Endothelial cell of umbilical vein (primary cell): Measurements from ENCODE around the gene C1R. TPM values are rescaled to one million over a fixed set of nuclear protein-coding genes. Genes with fewer than 3 reads are reported as not detected.
A peak's percentile ranks its signal among the peaks of the same experiment; 100 is the strongest.

Experiments
- BruUV-seq: library from RNA; stranded (reverse); fragments of 400-500 nt; replicated peaks from 2 replicates; lab custom pipeline; 2021; lab: Mats Ljungman, UMichigan
- CTCF ChIA-PET: fragments of 300-600, 350-600 bp; sonication (Branson Sonifier 250); formaldehyde crosslinking; loops from one replicate; lab custom pipeline; 2021; ENCODE audit warnings: antibody characterized with exemption, inconsistent platforms; lab: Charles Lee
- POLR2A ChIA-PET: fragments of 300-600, 350-600 bp; sonication (Branson Sonifier 250); formaldehyde crosslinking; loops from one replicate; lab custom pipeline; 2021; ENCODE audit warnings: antibody characterized with exemption, inconsistent platforms; lab: Charles Lee
- DNase-seq: peaks from one replicate; pipeline ENCODE4 v3.0.0-alpha.2; 2011; ENCODE audit warnings: low read depth, low spot score
- FAIRE-seq: peaks from 2 replicates; lab custom pipeline; 2011; peaks lifted over from hg19 to GRCh38; lab: Jason Lieb, UNC
- H2AFZ ChIP-seq: 2 replicates; pipeline ENCODE4 v1.6.0; 2012; ENCODE audit warnings: low read depth, low read length, control low read depth, inconsistent platforms
- H3K27ac ChIP-seq: 2 replicates; pipeline ENCODE4 v1.5.1; 2011; ENCODE audit warnings: low read depth, mild to moderate bottlenecking, control low read depth, low read length, moderate library complexity; ENCODE audit not compliant: insufficient read depth
- H3K27me3 ChIP-seq, 2 experiments: 2 replicates each; pipeline versions ENCODE4 v1.6.0 to v1.6.1; 2011; ENCODE audit warnings: low read length in 2 of 2, mixed read lengths in 1 of 2; ENCODE audit not compliant: control insufficient read depth in 2 of 2, insufficient read depth in 2 of 2
- H3K36me3 ChIP-seq, 2 experiments: 2 replicates in 1 of 2; 3 replicates in 1 of 2; pipeline ENCODE4 v1.5.1; 2011; ENCODE audit warnings: low read length in 2 of 2, mild to moderate bottlenecking in 1 of 2, moderate library complexity in 1 of 2; ENCODE audit not compliant: control insufficient read depth in 2 of 2, insufficient read depth in 2 of 2; ENCODE audit errors: extremely low read depth in 1 of 2
- H3K4me1 ChIP-seq: 3 replicates; pipeline ENCODE4 v1.5.1; 2011; ENCODE audit warnings: mild to moderate bottlenecking, low read length; ENCODE audit not compliant: control insufficient read depth, insufficient read depth; ENCODE audit errors: extremely low read depth
- H3K4me2 ChIP-seq: 2 replicates; pipeline ENCODE4 v1.6.1; 2011; ENCODE audit warnings: low read length, control low read depth, mixed read lengths; ENCODE audit not compliant: insufficient read depth
- H3K4me3 ChIP-seq, 3 experiments: fragments of 200-600 bp in 1 of 3; sonication (generic), shearing (Covaris generic) in 1 of 3; replicated peaks in 1 of 3; 2 replicates each; pipeline ENCODE4 v1.5.1; 2011 to 2016; ENCODE audit warnings: control low read depth in 3 of 3, low read length in 3 of 3, mild to moderate bottlenecking in 2 of 3, inconsistent platforms in 1 of 3, low read depth in 1 of 3, moderate library complexity in 1 of 3; ENCODE audit not compliant: insufficient read depth in 1 of 3
- H3K79me2 ChIP-seq: 2 replicates; pipeline ENCODE4 v1.6.0; 2012; ENCODE audit warnings: low read length, inconsistent platforms; ENCODE audit not compliant: control insufficient read depth, insufficient read depth
- H3K9ac ChIP-seq: replicated peaks from 2 replicates; pipeline ENCODE3; 2011; ENCODE audit warnings: low read length, control low read depth; ENCODE audit not compliant: insufficient read depth; ENCODE audit errors: extremely low read depth
- H3K9me1 ChIP-seq: replicated peaks from 3 replicates; pipeline ENCODE4 v1.6.0; 2011; ENCODE audit warnings: mild to moderate bottlenecking, low read length; ENCODE audit not compliant: control insufficient read depth, insufficient read depth; ENCODE audit errors: extremely low read depth
- H3K9me3 ChIP-seq: replicated peaks from 2 replicates; pipeline ENCODE4 v1.5.1; 2012; ENCODE audit warnings: low read length, inconsistent platforms; ENCODE audit not compliant: control insufficient read depth, insufficient read depth
- H4K20me1 ChIP-seq: replicated peaks from 2 replicates; pipeline ENCODE3; 2011; ENCODE audit warnings: mild to moderate bottlenecking, low read length; ENCODE audit not compliant: control insufficient read depth, insufficient read depth; ENCODE audit errors: extremely low read depth
- JUN ChIP-seq: IDR thresholded peaks from 2 replicates; pipeline ENCODE4 v1.6.1; 2011; ENCODE audit warnings: borderline replicate concordance, low read depth; ENCODE audit not compliant: insufficient read length, insufficient read depth
- MYC ChIP-seq: IDR thresholded peaks from one replicate; pipeline ENCODE4 v1.6.1; 2011; ENCODE audit warnings: mild to moderate bottlenecking, low read depth, low read length
- POLR2A ChIP-seq: IDR thresholded peaks from 2 replicates; pipeline ENCODE4 v1.6.1; 2012; ENCODE audit warnings: low read depth, mild to moderate bottlenecking, control low read depth, low read length
- POLR2AphosphoS5 ChIP-seq: IDR thresholded peaks from 2 replicates; pipeline ENCODE4 v1.6.1; 2012; ENCODE audit warnings: low read depth, mild to moderate bottlenecking, control low read depth, low read length, moderate library complexity; ENCODE audit not compliant: insufficient read depth
- dilution Hi-C: fragments of 300-500 bp; cut with MboI; formaldehyde crosslinking; loops from one replicate; pipeline ENCODE4 v1.15.0; 2019; ENCODE audit warnings: low sequenced_read_pairs; ENCODE audit not compliant: extremely low pct_ligation_motif_present
- intact Hi-C: fragments of 100-400 bp; cut with micrococcal nuclease; formaldehyde crosslinking; loops from one replicate; pipeline ENCODE4 v1.10.0; 2022
- polyA plus RNA-seq, 4 experiments: library from polyadenylated mRNA; depleted of rRNA in 3 of 4; stranded (reverse) in 3 of 4; unstranded in 1 of 4; fragments of >200 nt; gene quantifications; 2 replicates each; pipeline versions ENCODE4 v1.2.1 to v1.2.3, GENCODE V29; 2011 to 2012; ENCODE audit warnings: missing spikeins in 1 of 4
- total RNA-seq: library from RNA; stranded (reverse); gene quantifications from 2 replicates; pipeline ENCODE4 v1.2.3, GENCODE V29; 2021
- TF ChIP-seq, protein P1 (sequence below), 2 donors: IDR thresholded peaks; 1 replicate in 1 of 2; 2 replicates in 1 of 2; pipeline ENCODE4 v1.5.1; 2011; ENCODE audit warnings: low read length in 2 of 2, mild to moderate bottlenecking in 2 of 2, moderate library complexity in 2 of 2, control low read depth in 1 of 2, inconsistent platforms in 1 of 2, low read depth in 1 of 2; ENCODE audit not compliant: insufficient read depth in 1 of 2; ENCODE audit errors: extremely low read depth in 1 of 2

Gene C1R
- total and polyA plus RNA-seq, 2 donors (not counting 3 experiments of a cell fraction or from before 2014, with no cell fraction given): 3.6 to 5.8 TPM

DNA sequence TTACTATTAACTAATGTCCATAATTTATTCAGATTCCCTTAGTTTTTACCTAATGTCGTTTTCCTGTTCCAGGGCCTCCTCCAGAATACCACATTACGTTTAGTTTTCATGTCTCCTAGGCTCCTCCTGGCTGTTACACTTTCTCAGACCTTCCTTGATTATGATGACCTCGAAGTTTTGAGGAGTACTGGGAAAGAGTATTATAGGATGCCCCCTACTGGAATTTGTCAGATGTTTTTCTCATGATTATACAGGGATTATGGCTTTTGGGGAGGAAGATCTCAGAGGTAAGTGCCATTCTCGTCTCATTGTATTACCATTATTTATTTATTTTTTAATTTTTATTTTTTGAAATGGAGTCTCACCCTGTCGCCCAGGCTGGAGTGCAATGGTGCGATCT, 49.4 kb downstream of the C1R start:
- Histone ChIP-seq H3K9ac (no peak overlapping the region), H3K4me3 (no peak overlapping the region), H3K36me3 (no peaks in the 10 kb centered on the region), H3K9me3 (no peaks in the 10 kb centered on the region), H2AFZ (no peak overlapping the region), H3K79me2 (no peaks in the 10 kb centered on the region), H3K9me1 (no peaks in the 10 kb centered on the region), H3K4me2 (no peak overlapping the region), H3K27me3 (peaks cover 2 to 3% of the 10 kb centered on the region in 2 experiments), H3K27ac (no peak overlapping the region), H3K4me1 (peaks cover 6% of the 10 kb centered on the region), H4K20me1 (no peaks in the 10 kb centered on the region)
- dilution Hi-C loops: no loop called here
- ChIA-PET CTCF (interaction anchor here (0.6 to 1.6 kb wide), 4 partner anchors 9 to 78 kb away, joined by 3 to 7 read pairs (median 4); no protein-coding TSS in a partner anchor), POLR2A (no interaction called here)
- intact Hi-C loops: loop anchor here (1.0 to 2.0 kb wide), 2 partner anchors 24 to 99 kb away; partner anchors contain the start of genes C12orf57 and LPCAT3
- FAIRE-seq (no peak), DNase-seq (peak; percentile 43)
- no TSS peak for BruUV-seq
- TF ChIP-seq POLR2AphosphoS5: no peak
- TF ChIP-seq, protein P1, sequence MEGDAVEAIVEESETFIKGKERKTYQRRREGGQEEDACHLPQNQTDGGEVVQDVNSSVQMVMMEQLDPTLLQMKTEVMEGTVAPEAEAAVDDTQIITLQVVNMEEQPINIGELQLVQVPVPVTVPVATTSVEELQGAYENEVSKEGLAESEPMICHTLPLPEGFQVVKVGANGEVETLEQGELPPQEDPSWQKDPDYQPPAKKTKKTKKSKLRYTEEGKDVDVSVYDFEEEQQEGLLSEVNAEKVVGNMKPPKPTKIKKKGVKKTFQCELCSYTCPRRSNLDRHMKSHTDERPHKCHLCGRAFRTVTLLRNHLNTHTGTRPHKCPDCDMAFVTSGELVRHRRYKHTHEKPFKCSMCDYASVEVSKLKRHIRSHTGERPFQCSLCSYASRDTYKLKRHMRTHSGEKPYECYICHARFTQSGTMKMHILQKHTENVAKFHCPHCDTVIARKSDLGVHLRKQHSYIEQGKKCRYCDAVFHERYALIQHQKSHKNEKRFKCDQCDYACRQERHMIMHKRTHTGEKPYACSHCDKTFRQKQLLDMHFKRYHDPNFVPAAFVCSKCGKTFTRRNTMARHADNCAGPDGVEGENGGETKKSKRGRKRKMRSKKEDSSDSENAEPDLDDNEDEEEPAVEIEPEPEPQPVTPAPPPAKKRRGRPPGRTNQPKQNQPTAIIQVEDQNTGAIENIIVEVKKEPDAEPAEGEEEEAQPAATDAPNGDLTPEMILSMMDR (IDR thresholded peaks at IDR 0.05; ENCODE audit: extremely low read depth in 1 of 2, insufficient read depth in 1 of 2, low read depth in 1 of 2, low read length in 2 of 2): peak; percentile 9 to 24

DNA sequence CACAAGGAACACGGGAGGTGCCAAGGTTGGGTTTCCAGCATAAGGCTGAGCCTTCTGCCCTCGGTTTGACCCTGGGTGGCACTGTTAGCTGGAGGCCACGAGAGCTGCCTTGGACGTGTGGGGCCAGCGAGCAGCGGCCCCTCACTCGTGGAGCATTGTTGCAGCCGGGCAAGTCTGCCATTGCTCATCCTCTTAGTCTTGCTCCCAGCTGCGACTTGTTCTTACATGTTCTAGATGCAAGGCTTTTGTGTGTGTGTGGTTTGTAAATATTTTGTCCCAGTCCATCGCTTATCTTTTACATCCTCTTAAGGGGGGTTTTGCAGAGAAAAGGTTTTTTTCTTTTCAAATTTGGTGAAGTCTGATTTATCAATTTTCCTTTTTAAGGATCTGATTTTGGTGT, 52.8 kb downstream of the C1R start:
- TF ChIP-seq POLR2A (no peak), MYC (no peak), JUN (no peak), POLR2AphosphoS5 (no peak)
- dilution Hi-C loops: no loop called here
- no peak overlapping the region for H3K9ac ChIP-seq
- FAIRE-seq: no peak
- ChIA-PET CTCF (no interaction called here), POLR2A (no interaction called here)
- peaks cover 5 to 8% of the 10 kb centered on the region in 2 experiments for H3K27me3 ChIP-seq
- no peak overlapping the region for H2AFZ ChIP-seq
- H3K4me1 ChIP-seq: no peaks in the 10 kb centered on the region
- no peaks in the 10 kb centered on the region for H3K79me2 ChIP-seq
- H3K4me2 ChIP-seq: no peak overlapping the region
- H3K9me1 ChIP-seq: no peaks in the 10 kb centered on the region
- H3K36me3 ChIP-seq: no peaks in the 10 kb centered on the region
- no peak for DNase-seq
- intact Hi-C loops: no loop called here
- no peaks in the 10 kb centered on the region for H4K20me1 ChIP-seq
- H3K9me3 ChIP-seq: no peaks in the 10 kb centered on the region
- no TSS peak for BruUV-seq
- no peak overlapping the region for H3K27ac ChIP-seq
- H3K4me3 ChIP-seq: no peak overlapping the region
